Measurements from ENCODE around the gene PATJ.
"Not testable (repeated sequence)": the region's sequence is repeated elsewhere in the genome, so short reads cannot be mapped to it uniquely, and the experiment has no call there.

PATJ gene

GRCh38 chr1:61743716-61744580 lies 1.7 kb downstream of the PATJ start:
- no peak for DNase-seq (ENCODE audit: low read depth)

DNA sequence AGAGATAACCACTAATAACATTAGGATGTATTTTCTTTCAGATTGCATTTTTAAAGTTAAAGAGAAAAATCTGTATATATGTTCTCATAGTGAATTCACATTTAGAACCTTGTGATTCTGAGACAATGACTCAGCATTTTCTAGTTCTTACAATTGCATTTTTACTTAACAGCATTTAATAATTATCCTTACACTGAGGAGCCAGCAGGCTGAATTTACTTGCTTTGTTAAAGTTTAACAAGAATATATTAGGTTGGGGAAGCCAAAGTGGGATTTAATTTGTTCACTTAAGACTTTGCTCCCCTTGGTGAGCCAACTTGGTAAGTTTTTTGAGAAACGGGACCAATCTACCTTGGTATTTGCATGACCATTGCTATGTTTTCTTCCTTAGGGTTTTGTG lies 4.5 kb downstream of the PATJ start:
- no peak for DNase-seq (ENCODE audit: low read depth)

DNA sequence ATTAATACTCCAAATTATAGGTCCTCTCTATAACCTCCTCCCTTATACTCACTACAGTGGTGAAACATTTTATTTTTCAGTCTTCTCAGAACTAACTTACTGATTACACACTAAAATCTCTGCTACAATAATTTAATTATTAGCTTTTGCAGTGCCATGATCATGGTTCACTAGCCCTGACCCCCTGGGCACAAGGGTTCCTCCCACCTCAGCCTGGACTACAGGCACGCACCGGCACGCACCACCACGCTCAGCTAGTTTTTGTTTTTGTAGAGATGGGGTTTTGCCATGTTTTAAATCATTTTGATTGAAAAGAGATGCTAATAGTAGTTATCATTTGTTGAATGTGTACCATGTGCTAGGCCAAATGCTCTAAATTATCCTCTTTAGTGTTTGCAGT lies 6.3 kb downstream of the PATJ start:
- DNase-seq (ENCODE audit: low read depth), result no peak

DNA sequence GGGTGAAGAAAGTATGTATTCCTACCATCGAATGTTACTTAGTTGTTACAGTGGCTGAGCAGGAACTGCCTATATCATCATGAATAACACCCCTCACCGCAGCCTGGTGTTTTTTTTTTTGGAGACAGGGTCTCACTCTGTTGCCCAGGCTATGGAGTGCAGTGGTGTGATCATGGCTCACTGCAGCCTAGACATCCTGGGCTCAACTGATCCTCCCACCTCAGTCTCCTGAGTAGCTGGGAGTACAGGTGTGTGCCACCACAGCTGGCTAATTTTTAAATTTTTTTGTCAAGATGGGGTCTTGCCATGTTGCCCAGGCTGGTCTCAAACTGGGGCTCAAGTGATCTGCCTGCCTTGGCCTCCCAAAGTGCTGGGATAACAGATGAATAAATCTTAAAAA lies 7.3 kb downstream of the PATJ start:
- no peak for DNase-seq (ENCODE audit: low read depth)

DNA sequence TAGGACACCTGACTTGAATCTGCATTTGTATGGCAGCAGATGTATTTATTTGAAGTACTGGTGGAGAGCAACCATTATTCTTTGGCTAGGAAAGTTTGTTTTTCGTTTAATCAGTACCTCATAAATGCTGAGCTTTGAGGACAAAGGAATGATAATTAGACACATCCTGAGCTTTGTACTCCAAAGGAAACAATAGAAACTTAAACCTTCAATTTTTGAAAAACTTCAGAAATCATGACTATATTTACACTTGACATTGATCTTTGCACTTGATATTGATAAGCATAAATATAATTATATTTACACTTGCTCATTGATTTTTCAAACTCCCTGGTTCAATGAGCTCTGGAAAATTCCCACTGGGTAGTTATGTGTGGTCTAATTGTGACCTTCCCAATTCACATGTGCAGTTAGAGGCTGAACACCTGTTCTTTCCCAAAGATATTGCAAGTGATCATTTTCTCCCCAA lies 10.7 kb downstream of the PATJ start:
- DNase-seq (ENCODE audit: low read depth), result no peak

GRCh38 chr1:61753998-61754508 lies 11.8 kb downstream of the PATJ start:
- DNase-seq (ENCODE audit: low read depth), result no peak

- no peak for DNase-seq (ENCODE audit: low read depth)
Measured at GRCh38 chr1:61754545-61754944, 12.3 kb downstream of the PATJ start.

GRCh38 chr1:61756773-61757172 lies 14.5 kb downstream of the PATJ start:
- no peak for DNase-seq (ENCODE audit: low read depth)

DNA sequence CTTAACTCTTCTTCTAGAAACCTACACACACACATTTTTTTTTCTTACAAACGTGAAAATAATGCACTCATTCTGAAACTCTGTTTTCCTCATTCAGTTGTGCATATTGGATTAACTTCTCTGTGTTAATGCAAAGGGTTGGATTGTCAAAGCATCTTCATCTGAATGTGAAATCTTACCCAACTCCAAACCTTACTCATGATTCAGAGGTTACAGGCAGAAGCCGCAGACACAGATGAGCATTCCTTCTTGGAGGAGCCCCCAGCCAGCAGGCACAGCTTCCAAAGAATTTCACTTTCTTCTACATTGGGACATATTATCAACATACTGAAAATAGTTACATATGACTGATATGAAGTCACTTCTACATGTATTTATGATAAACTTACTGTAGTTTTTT lies 15.7 kb downstream of the PATJ start:
- DNase-seq (ENCODE audit: low read depth), result no peak

DNA sequence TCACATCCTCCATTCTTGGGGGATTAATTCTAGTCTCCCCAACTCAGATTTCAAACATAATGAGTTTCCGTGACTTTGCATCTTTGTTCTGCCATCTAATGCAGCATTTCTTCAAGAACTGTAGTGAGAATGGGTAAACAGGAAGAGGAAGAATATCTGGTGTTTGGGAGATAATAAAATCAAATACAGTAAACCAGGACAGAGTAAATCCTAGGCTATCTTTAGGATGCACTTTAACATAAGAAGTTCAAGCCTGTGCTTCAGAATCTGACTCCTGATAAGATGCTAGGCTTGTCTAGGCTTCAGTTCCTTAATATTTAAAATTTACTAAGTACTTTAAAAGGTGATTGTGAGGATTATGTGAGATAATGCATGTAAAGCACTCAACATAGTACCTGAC lies 27.9 kb downstream of the PATJ start:
- DNase-seq (ENCODE audit: low read depth), result no peak

- DNase-seq (ENCODE audit: low read depth), result no peak
Measured at GRCh38 chr1:61776091-61776490, 33.8 kb downstream of the PATJ start.

- no peak for DNase-seq (ENCODE audit: low read depth)
Measured at GRCh38 chr1:61779231-61779630, 37.0 kb downstream of the PATJ start.

GRCh38 chr1:61781151-61781550 lies 38.9 kb downstream of the PATJ start:
- DNase-seq (ENCODE audit: low read depth), result no peak

GRCh38 chr1:61782771-61783170 lies 40.5 kb downstream of the PATJ start:
- peak; percentile 37 for DNase-seq (ENCODE audit: low read depth)

GRCh38 chr1:61784726-61785125 lies 42.4 kb downstream of the PATJ start:
- no peak for DNase-seq (ENCODE audit: low read depth)

DNA sequence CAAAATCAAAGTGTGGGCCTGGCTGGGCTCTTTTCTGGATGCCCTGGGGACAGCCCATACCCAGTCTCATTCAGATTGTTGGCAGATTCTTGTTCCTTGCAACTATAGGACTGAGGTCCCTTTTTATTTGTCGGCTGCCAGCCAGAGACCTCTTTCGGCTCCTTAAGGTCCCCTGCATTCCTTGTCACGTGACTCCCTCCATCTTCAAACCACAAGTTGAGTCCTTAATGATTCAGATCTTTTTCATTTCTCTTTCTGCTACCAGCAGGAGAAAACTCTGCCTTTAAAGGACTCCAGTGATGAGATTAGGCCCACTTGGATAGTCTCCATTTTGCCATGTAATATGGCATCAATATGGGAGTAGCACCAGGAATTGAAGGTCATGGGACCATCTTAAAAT lies 48.6 kb downstream of the PATJ start:
- no peak for DNase-seq (ENCODE audit: low read depth)

DNA sequence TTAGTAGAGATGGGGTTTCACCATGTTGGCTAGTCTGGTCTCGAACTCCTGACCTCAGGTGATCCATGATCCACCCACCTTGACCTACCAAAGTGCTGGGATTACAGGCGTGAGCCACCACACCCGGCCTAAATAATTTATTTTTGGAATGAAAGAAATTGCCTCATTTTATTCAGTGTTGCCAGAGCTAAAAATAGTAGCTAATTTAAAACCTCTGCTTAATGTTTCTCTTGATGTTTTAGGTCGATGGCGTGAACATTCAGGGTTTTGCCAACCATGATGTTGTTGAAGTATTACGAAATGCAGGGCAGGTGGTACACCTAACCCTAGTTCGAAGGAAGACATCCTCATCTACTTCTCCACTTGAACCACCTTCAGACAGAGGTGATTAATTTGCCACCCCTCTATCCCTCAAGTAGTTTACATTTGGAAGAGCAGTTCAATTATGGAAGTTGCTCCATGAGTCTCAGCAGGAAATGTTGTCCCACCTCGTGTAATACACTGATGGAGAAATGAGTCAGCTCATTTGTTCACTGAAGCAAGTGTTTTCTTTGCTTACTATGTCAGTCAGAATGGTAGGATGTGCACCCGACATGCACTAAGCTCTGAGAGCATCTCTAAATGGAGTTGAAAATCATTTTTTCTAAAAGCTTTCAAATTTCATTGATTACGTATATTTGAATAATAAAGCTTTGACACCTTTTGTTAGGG lies 54.9 kb downstream of the PATJ start:
- DNase-seq (ENCODE audit: low read depth), result no peak

GRCh38 chr1:61801047-61801446 lies 58.8 kb downstream of the PATJ start:
- not testable (repeated sequence) for DNase-seq (ENCODE audit: low read depth)

- no peak for DNase-seq (ENCODE audit: low read depth)
Measured at GRCh38 chr1:61807606-61808140, 65.4 kb downstream of the PATJ start.

- DNase-seq (ENCODE audit: low read depth), result no peak
Measured at GRCh38 chr1:61808321-61808720, 66.0 kb downstream of the PATJ start.

GRCh38 chr1:61808968-61809367 lies 66.7 kb downstream of the PATJ start:
- no peak for DNase-seq (ENCODE audit: low read depth)

- DNase-seq (ENCODE audit: low read depth), result no peak
Measured at GRCh38 chr1:61812916-61813315, 70.6 kb downstream of the PATJ start.

DNA sequence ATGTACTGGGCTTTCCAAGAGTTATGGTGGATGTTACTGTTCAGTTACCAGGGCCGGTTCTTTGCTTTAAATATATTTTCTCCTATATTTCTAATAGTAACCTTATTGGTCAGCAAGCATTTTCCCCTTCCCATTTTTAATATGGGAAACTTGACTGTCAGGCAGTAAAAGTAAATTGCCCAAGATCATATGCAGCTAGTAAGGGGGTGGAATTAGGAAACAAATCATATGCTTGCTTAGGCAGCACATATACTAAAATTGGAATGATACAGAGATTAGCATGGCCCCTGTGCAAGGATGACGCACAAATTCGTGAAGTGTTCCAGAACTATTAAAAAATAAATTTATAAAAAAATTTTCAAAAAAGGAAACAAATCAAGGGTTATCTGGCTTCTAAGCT lies 73.9 kb downstream of the PATJ start:
- no peak for DNase-seq (ENCODE audit: low read depth)

Measured in activated T-helper 1 cell treated with Interleukin-2 at 50 U/mL for 16 hours (primary cell).